Measurements from ENCODE around the gene PDHX. TPM values are rescaled to one million over a fixed set of nuclear protein-coding genes. Genes with fewer than 3 reads are reported as not detected.

PDHX gene
- total RNA-seq, 1 experiment from 2014 or later, result 85.4 TPM

DNA sequence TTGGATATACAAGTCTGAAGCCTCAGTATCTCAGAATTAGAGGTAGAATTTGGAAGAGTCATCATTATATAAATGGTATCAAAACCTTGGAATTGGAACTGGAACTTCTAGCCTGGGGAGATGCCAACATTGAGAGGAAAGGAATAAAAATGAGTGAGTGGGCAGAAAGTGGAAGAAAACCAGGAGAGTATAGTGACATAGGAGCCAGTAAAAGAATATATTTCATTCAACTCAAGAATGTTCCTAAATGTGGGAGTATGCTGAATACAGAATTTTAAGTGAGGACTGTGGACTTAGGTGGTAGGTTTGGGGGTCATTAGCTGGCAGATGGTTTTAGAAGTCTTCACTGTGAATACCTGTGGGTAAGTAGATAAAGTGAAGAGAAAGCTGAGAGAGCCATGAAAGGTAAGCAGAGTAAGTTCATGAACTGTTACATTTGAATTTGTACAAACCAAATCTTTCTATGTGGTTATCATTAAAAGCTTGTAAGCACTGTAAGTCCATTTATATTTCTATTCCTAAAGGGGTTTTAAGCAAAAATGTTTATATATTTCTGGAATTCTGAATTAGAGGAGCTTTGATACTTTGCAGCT lies 60.2 kb downstream of the PDHX start:
- TF ChIP-seq, protein P1, sequence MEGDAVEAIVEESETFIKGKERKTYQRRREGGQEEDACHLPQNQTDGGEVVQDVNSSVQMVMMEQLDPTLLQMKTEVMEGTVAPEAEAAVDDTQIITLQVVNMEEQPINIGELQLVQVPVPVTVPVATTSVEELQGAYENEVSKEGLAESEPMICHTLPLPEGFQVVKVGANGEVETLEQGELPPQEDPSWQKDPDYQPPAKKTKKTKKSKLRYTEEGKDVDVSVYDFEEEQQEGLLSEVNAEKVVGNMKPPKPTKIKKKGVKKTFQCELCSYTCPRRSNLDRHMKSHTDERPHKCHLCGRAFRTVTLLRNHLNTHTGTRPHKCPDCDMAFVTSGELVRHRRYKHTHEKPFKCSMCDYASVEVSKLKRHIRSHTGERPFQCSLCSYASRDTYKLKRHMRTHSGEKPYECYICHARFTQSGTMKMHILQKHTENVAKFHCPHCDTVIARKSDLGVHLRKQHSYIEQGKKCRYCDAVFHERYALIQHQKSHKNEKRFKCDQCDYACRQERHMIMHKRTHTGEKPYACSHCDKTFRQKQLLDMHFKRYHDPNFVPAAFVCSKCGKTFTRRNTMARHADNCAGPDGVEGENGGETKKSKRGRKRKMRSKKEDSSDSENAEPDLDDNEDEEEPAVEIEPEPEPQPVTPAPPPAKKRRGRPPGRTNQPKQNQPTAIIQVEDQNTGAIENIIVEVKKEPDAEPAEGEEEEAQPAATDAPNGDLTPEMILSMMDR (IDR thresholded peaks at IDR 0.05; ENCODE audit: insufficient read depth in 1 of 2, low read depth in 1 of 2, low read length in 1 of 2, severe bottlenecking in 1 of 2, unreplicated experiment in 1 of 2), result no peak
- CTCF ChIA-PET, result no interaction called here
- Mint-ChIP-seq H3K4me3 (ENCODE audit: unreplicated experiment) (no peak overlapping the region), H3K27me3 (ENCODE audit: insufficient read depth, unreplicated experiment) (no peaks in the 10 kb centered on the region), H3K27ac (ENCODE audit: unreplicated experiment) (no peak overlapping the region), H3K4me1 (ENCODE audit: low read depth, unreplicated experiment) (peaks cover 23% of the 10 kb centered on the region), H3K36me3 (ENCODE audit: insufficient read depth, unreplicated experiment) (peaks cover 28% of the 10 kb centered on the region), H3K9me3 (ENCODE audit: unreplicated experiment) (peaks cover 9% of the 10 kb centered on the region)
- no TSS peak for BruUV-seq (replicated peaks)
- no peak overlapping the region for H3K4me3 ChIP-seq (ENCODE audit: low read depth, low read length)
- H3K4me1 ChIP-seq, result peaks cover 9% of the 10 kb centered on the region; the same call in 1 of the 2 replicates
- POLR2A ChIA-PET, result no interaction called here
- no peak for DNase-seq
- H3K27me3 ChIP-seq (replicated peaks; ENCODE audit: control insufficient read depth, insufficient read depth, low read length), result no peaks in the 10 kb centered on the region
- H3K36me3 ChIP-seq (ENCODE audit: control insufficient read depth, insufficient read depth, low read length), result no peaks in the 10 kb centered on the region
- H3K9me3 ChIP-seq, result no peaks in the 10 kb centered on the region
- intact Hi-C loops (cut with micrococcal nuclease; ENCODE audit: unreplicated experiment), result loop anchor here (5.0 kb wide), 1 partner anchor 44 kb away; no protein-coding TSS in a partner anchor

- ChIA-PET CTCF (no interaction called here), POLR2A (no interaction called here)
- no peak overlapping the region for H3K27ac Mint-ChIP-seq (ENCODE audit: unreplicated experiment)
- H3K27me3 ChIP-seq (replicated peaks; ENCODE audit: control insufficient read depth, insufficient read depth, low read length), result no peaks in the 10 kb centered on the region
- intact Hi-C loops (cut with micrococcal nuclease; ENCODE audit: unreplicated experiment), result loop anchor here (5.0 kb wide), 1 partner anchor 45 kb away; no protein-coding TSS in a partner anchor
- no peaks in the 10 kb centered on the region for H3K27me3 Mint-ChIP-seq (ENCODE audit: insufficient read depth, unreplicated experiment)
- H3K4me1 ChIP-seq, result peaks cover 9% of the 10 kb centered on the region; the same call in 1 of the 2 replicates
- no peaks in the 10 kb centered on the region for H3K36me3 ChIP-seq (ENCODE audit: control insufficient read depth, insufficient read depth, low read length)
- no peak overlapping the region for H3K4me3 ChIP-seq (ENCODE audit: low read depth, low read length)
- H3K9me3 ChIP-seq, result no peaks in the 10 kb centered on the region; the same call in 1 of the 2 replicates
- no TSS peak for BruUV-seq (replicated peaks)
- DNase-seq, result no peak
- peaks cover 9% of the 10 kb centered on the region for H3K9me3 Mint-ChIP-seq (ENCODE audit: unreplicated experiment)
- H3K36me3 Mint-ChIP-seq (ENCODE audit: insufficient read depth, unreplicated experiment), result peaks cover 33% of the 10 kb centered on the region
- peaks cover 23% of the 10 kb centered on the region for H3K4me1 Mint-ChIP-seq (ENCODE audit: low read depth, unreplicated experiment)
- H3K4me3 Mint-ChIP-seq (ENCODE audit: unreplicated experiment), result no peak overlapping the region
- TF ChIP-seq, protein P1 (IDR thresholded peaks at IDR 0.05; ENCODE audit: insufficient read depth in 1 of 2, low read depth in 1 of 2, low read length in 1 of 2, severe bottlenecking in 1 of 2, unreplicated experiment in 1 of 2), result no peak
These were observed 60.9 kb downstream of the PDHX start for GRCh38 chr11:34977089-34977912.

- no TSS peak for BruUV-seq (replicated peaks)
- peaks cover 15% of the 10 kb centered on the region for H3K4me1 Mint-ChIP-seq (ENCODE audit: low read depth, unreplicated experiment)
- intact Hi-C loops (cut with micrococcal nuclease; ENCODE audit: unreplicated experiment), result loop anchor here (5.0 kb wide), 1 partner anchor 46 kb away; no protein-coding TSS in a partner anchor
These were observed 62.1 kb downstream of the PDHX start for GRCh38 chr11:34978236-34979191.

More at GRCh38 chr11:34978236-34979191, 62.1 kb downstream of the PDHX start:
- peaks cover 9% of the 10 kb centered on the region; the same call in 1 of the 2 replicates for H3K4me1 ChIP-seq
- no peak overlapping the region for H3K4me3 ChIP-seq (ENCODE audit: low read depth, low read length)
- peaks cover 44% of the 10 kb centered on the region for H3K36me3 Mint-ChIP-seq (ENCODE audit: insufficient read depth, unreplicated experiment)
- peaks cover 3% of the 10 kb centered on the region for H3K9me3 Mint-ChIP-seq (ENCODE audit: unreplicated experiment)
- H3K4me3 Mint-ChIP-seq (ENCODE audit: unreplicated experiment), result no peak overlapping the region
- no peaks in the 10 kb centered on the region for H3K27me3 ChIP-seq (replicated peaks; ENCODE audit: control insufficient read depth, insufficient read depth, low read length)
- no peaks in the 10 kb centered on the region for H3K27me3 Mint-ChIP-seq (ENCODE audit: insufficient read depth, unreplicated experiment)
- CTCF ChIA-PET, result no interaction called here
- TF ChIP-seq, protein P1 (IDR thresholded peaks at IDR 0.05; ENCODE audit: insufficient read depth in 1 of 2, low read depth in 1 of 2, low read length in 1 of 2, severe bottlenecking in 1 of 2, unreplicated experiment in 1 of 2), result no peak
- POLR2A ChIA-PET, result no interaction called here
- H3K9me3 ChIP-seq, result no peaks in the 10 kb centered on the region; the same call in 1 of the 2 replicates
- DNase-seq, result no peak
- no peaks in the 10 kb centered on the region for H3K36me3 ChIP-seq (ENCODE audit: control insufficient read depth, insufficient read depth, low read length)
- H3K27ac Mint-ChIP-seq (ENCODE audit: unreplicated experiment), result peak overlapping the region; percentile 12

Data from Caco-2 (cell line).